NB4 (cell line): ENCODE measurements around the gene HS6ST2.

Source experiments
- POLR2A ChIP-seq: IDR thresholded peaks from 2 replicates; pipeline ENCODE4 v1.6.1; 2011; ENCODE audit warnings: mild to moderate bottlenecking; ENCODE audit not compliant: insufficient read length; ENCODE audit errors: extremely low read depth
- TF ChIP-seq, protein P1 (sequence below): IDR thresholded peaks from one replicate; pipeline ENCODE4 v1.5.1; 2012; ENCODE audit warnings: low read depth, low read length

DNA sequence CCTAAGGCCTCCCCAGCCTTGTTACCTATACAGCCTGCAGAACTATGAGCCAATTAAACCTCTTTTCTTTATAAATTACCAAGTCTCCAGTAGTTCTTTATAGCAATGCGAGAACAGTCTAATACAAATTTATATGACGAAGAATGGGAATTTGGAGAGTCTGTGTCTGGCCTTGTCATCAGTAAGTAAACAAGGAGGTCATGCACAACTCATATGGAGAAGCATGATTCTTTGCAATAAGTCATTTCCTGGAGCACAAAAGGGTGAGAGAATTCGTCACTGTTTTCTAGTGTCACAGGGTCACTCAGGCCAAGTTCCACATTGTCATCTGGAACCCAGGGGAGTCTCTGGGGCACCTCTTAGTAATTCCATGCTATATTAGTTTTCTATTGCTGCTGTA lies 49.0 kb upstream of the HS6ST2 start:
- TF ChIP-seq, protein P1, sequence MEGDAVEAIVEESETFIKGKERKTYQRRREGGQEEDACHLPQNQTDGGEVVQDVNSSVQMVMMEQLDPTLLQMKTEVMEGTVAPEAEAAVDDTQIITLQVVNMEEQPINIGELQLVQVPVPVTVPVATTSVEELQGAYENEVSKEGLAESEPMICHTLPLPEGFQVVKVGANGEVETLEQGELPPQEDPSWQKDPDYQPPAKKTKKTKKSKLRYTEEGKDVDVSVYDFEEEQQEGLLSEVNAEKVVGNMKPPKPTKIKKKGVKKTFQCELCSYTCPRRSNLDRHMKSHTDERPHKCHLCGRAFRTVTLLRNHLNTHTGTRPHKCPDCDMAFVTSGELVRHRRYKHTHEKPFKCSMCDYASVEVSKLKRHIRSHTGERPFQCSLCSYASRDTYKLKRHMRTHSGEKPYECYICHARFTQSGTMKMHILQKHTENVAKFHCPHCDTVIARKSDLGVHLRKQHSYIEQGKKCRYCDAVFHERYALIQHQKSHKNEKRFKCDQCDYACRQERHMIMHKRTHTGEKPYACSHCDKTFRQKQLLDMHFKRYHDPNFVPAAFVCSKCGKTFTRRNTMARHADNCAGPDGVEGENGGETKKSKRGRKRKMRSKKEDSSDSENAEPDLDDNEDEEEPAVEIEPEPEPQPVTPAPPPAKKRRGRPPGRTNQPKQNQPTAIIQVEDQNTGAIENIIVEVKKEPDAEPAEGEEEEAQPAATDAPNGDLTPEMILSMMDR = no peak
- TF ChIP-seq POLR2A = no peak
